Activated CD4-positive, alpha-beta T cell treated with anti-CD3 and anti-CD28 coated beads, Interleukin-2, amount 50 U/mL, for 48 hours (primary cell): ENCODE results near the gene MEIS3.
A peak's percentile ranks its signal among the peaks of the same experiment; 100 is the strongest.
"Not testable (repeated sequence)": the region's sequence is repeated elsewhere in the genome, so short reads cannot be mapped to it uniquely, and the experiment has no call there.

Source experiments
- DNase-seq, 2 experiments: peaks; one replicate each; pipeline ENCODE4 v3.0.0-alpha.2; 2020

MEIS3 gene

DNA sequence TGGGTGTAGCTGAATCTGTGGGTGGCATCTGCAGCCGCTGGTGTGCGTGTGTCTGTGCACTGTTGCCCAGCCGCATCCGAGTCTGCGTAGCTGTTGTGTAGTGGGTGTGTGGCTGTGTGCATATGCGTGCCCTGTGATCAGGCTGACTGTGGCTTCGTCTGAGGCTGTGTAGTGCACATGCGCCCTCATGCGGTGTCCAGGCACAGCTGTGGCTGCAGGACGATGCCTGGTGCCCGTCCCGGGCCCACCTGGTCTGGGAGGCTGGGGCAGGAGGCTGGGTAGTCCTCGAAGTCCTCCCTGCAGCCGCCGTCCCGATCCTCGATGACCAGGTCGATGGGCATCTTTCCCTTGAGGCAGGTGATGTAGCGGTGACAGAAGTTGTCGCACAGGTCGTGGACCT lies 4.9 kb downstream of the MEIS3 start:
- no peak for DNase-seq

GRCh38 chr19:47413941-47414340 lies 5.4 kb downstream of the MEIS3 start:
- DNase-seq, result no peak

- DNase-seq, result not testable (repeated sequence)
Observed at GRCh38 chr19:47411696-47412095, 7.6 kb downstream of the MEIS3 start.

GRCh38 chr19:47411101-47411500 lies 8.2 kb downstream of the MEIS3 start:
- no peak for DNase-seq

DNA sequence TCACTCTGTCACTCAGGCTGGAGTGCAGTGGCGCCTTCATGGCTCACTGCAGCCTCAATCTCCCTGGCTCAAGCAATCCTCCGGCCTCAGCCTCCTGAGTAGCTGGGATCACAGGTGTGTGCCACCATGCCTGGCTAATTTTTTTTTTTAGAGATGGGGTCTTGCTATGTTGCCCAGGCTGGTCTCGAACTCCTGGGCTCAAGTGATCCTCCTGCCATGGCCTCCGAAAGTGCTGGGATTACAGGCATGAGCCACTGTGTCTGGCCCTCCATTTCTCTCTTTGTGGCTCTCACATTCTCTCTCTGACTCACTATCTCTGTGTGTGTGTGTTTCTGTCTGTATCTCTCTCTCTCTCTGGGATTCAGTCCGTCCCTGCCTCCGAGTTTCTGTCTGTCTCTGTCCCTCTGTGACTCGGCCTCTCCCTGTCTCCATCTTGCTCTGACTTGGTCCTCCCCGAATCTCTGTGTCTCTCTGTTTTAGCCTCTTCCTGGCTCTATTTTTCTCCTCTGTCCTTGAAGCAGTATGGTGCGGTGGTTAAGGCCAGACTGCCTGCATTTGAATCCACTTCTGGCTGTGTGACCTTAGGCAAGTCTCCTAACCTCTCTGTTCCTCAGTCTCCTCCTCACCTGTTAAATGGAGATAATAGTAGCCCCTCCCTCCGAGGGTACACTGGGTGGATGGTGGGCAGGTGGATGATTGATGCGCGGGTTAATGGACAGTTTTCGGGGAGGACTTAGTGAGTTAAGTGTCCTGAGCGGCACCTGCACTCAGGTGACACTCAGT lies 11.0 kb downstream of the MEIS3 start:
- DNase-seq, result no peak

- DNase-seq, result no peak
Observed at GRCh38 chr19:47407417-47407774, 11.9 kb downstream of the MEIS3 start.

DNA sequence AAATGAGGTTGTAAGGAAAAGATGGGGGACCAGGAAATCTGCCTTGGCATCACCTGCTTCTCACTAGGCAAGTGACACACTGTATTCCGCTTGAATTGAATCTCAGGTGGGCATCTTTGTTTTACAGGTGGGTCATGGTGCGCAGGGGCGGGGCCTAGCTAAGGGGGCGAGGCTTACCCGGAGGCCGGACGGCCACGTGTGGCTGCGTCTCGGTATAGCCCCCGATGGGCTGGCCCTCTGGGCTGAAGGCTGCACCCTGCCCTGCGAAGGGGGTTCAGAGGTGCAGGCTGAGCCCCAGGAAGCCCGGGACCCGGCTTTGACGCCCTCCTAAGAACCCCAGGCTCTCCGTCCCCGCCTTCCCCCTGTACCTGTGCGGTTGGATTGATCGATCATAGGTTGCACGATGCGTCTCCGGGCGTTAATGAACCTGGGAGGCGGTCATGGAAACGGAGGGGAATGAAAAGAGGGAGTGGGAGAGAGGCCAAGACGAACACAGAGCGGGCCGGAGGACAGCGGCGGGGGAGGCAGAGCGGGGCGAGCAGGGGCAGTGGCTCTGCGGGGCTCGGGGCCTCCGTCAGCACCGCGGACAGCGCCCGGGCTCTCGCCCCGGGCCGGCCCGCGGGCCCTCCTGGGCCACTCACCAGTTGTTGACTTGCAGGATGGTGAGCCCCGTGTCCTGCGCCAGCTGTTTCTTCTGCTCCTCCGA lies 12.5 kb downstream of the MEIS3 start:
- DNase-seq, result no peak

GRCh38 chr19:47405854-47406417 lies 13.4 kb downstream of the MEIS3 start:
- DNase-seq, result no peak

DNA sequence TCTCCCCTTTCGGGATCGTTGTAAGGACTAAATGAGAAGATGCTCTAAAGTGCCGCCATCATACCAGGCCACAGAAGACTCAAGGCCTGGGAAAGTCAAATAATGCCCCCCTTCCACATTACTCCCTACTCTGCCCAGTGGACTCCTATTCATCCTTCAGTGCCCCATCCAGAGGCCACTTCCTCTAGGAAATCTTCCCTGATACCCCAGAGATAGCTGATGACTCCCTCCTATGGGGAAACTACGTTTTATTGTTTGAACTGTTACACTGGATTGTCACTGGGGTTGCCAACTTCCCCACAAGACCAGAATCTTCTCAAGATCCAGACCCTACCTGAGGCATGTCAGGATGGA lies 14.2 kb downstream of the MEIS3 start:
- DNase-seq, result no peak

- no peak for DNase-seq
Observed at GRCh38 chr19:47404334-47405196, 14.8 kb downstream of the MEIS3 start.

DNA sequence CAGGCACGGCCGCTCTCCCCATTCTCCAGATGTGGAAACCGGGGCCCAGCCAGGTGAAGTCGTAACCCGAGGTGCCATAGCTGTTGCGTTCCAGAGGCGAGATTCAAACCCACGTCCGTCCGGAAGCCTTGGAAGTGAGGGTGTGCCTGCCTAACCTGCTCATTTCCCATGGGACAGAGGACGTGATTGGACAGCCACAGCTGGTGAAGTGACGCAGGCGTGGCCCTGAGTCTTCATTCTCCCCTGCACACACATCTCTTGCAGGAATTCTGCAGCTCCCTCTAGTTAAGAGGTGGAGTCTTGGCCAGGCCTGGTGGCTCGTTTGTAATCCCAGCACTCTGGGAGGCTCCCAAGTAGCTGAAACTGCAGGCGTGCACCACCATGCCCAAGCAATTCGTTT lies 16.8 kb downstream of the MEIS3 start:
- no peak for DNase-seq

DNA sequence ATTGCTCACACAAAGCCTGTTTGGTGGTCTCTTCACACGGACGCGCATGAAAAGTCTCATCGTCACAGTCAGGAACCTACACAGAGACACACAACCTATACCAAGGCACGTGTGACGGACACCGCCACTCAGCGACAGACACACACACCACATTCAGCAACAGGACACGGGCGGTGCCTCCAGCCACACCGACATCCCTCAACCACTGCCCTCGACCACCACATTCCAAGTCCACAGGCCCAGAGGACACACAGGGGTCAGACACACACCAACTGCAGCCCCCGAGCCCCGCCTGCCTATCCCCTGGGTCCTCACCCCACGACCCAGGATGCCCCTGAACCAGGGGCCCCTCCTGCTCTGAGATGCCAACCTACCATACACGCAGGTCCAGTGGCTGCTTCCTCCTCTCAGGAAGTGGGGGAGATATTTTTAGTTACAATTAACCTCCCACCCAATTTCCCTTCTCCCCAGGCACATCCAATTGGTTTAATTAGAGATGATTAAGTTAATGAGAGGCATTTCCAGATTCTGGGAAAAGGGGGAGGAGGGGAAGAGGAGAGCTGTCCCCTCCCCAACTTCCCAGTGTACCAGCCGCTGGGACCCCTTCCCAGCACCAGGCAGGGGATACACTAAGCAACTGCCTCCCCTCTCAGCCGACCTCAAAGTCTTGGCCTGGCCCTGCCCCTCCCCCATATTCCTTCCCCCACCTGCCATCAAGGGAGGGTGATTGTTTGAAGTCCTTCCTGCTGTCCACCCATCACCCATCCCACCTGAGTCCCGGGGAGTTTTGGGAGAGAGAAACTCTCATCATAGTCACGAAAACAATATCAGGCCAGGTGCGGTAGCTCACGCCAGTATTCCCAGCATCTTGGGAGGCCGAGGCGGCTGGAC lies 20.4 kb downstream of the MEIS3 start:
- no peak for DNase-seq

- DNase-seq, result peak; percentile 87 to 91
Observed at GRCh38 chr19:47391510-47392223, 27.7 kb downstream of the MEIS3 start.

DNA sequence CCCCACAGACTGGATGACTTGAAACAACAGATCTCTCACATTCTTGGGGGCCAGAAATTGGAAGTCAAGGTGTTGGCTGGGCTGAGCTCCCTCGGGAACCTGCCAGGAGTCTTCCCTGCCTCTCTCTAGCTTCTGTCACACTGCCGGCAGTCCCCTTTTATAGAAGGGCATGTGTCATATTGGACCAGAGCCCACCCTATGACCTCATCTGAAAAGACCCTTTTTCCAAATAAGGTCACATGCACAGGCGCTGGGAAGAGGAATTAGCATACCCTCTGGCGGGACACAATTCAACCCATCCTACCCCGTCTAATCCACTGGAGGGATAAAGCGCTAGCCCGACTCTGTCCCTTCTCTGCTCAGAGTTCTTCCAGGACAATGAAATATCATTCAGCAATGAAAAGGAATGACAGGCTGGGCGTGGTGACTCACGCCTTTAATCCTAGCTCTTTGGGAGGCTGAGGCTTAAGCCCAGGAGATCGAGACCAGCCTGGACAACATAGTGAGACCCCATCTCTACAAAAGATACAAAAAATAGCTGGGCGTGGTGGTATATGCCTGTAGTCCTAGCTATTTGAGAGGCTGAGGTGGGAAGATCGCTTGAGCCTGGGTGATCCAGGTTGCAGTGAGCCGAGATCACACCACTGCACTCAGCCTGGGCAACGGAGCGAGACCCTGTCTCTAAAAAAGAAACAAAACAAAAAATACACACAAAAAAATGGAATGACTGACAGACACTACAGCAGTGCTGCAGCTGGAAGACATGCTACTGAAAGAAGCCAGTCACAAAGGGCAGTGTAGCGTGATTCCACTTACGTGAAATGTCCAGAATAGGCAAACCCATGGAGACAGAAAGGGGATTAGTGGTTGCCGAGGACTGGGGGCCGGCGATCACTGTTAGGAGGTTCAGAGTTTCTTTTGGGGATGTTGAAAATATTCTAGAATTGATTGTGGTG lies 28.5 kb downstream of the MEIS3 start:
- no peak for DNase-seq

DNA sequence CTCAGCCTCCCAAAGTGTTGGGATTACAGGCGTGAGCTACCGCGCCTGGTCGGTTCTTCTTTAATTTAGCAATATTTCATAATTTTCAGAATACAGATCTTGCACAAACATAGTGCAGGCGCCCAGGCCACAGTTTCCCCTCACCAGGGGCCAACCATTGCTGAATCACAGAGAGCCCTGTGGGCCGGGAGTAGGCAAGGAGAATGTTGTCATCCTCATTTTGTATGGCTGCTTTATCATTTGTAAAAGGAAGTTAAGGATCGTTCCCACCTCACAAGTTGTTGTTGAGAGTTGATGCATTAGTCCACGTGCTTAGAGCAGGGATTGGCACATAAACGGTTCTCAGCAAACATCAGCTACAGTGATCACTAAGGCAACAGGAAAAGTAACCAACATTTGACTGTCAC lies 30.2 kb downstream of the MEIS3 start:
- DNase-seq, result no peak

DNA sequence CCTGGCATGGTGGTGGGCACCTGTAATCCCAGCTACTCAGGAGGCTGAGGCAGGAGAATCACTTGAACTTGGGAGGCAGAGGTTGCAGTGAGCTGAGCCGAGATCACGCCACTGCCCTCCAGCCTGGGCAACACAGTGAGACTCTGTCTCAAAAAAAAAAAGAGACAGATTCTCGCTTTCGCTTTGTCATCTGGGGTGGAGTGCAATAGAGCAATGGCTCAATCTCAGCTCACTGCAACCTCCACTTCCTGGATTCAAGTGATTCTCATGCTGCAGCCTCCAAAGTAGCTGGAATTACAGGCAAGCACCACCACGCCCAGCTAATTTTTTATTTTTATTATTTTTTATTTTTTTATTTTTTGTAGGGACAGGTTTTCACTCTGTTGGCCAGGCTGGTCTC lies 30.6 kb downstream of the MEIS3 start:
- DNase-seq, result not testable (repeated sequence)

- not testable (repeated sequence) for DNase-seq
Observed at GRCh38 chr19:47387623-47388022, 31.7 kb downstream of the MEIS3 start.

GRCh38 chr19:47386582-47386981 lies 32.7 kb downstream of the MEIS3 start:
- DNase-seq, result not testable (repeated sequence)

- DNase-seq, result not testable (repeated sequence)
Observed at GRCh38 chr19:47384533-47384932, 34.8 kb downstream of the MEIS3 start.

DNA sequence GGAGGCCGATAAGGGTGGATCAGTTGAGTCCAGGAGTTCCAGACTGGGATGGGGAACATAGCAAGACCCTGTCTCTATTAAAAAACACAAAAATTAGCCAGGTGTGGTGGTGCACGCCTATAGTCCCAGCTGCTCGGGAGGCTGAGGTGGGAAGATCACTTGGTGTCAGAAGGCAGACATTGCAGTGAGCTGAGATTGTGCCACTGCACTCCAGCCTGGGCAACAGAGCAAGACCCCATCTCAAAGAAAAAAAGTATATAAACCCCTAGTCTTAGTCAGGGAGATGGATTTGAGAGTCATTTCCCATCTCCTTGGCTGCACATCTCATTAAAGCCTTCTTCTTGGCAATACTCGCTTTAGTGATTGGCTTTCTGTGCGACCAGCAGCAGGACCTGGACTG lies 35.4 kb downstream of the MEIS3 start:
- not testable (repeated sequence) for DNase-seq
